GM19193 (cell line): ENCODE measurements around the gene ZNF512.

Experiments
- POLR2A ChIP-seq: IDR thresholded peaks from 4 replicates; pipeline ENCODE4 v1.6.1; 2011; ENCODE audit not compliant: insufficient read depth, insufficient read length; ENCODE audit errors: extremely low read depth

Gene ZNF512

DNA sequence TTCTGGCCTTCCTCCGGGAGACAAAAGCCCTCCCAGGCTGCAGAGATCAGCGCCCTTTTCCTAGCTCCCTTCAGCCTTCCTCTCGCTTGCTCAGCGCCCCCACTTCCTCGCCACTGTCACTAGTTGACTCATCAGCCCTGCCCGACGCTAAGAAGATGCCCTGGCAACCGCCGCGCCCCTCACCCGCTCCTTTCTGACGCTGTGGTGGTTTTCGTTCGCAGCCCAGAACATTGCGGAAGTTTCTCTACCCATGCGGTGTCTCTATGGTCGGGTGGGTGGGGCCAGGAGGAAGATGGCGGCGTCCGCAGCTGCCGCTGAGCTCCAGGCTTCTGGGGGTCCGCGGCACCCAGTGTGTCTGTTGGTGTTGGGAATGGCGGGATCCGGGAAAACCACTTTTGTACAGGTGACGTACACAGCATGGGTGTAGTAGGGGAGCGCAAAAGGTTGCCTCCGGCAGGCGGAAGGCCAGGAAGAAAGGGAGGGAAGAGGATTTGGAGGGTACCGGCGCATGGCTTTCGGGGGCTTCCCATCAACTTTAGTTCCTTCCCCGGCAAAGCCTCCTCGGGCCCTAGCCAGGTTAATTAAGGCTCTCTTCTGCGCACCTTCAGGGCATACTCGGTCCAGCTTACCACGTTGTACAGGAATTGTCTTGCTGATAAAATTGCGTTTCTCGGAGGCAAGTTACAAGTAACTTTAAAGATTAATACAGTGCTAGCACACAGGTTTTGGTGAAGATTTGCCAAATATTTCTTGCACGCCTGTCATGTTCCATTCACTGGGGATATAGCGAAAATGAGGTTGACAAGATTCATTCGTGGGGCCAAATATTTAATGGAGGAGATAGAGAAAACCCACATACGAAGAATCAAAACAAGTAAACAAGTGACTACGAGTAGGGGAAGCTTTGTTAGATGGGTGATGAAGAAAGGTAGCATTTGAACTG lies 46.2 kb downstream of the ZNF512 start, which contains the start of the genes CCDC121 and GPN1:
Gene CCDC121 (minus strand): TSS at position 246 of the 943 bp plus-strand sequence. CDS start 1,213 bp downstream, outside the sequence.
Gene GPN1 (plus strand): TSS at position 284 of the 943 bp plus-strand sequence. CDS start 9 bp downstream, at position 293.
- TF ChIP-seq POLR2A: peak; percentile 98

DNA sequence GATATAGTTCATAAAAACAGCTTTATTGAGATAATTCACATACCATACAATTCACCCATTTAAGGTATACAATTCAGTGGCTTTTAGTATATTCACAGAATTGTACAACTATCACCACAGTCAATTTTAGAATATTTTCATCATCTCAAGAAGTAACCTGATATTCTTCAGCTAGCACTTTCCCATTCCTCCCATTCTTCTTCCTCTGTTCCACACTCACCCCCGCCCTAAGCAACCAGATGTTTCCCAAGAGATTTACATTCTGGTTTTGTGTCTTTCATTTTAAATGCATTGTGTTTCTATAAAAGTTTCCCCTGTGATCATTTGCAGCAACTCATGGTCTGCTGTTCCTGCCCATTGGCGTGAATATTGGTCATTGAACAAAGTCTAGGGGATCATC lies 51.4 kb downstream of the ZNF512 start:
- TF ChIP-seq POLR2A: no peak

DNA sequence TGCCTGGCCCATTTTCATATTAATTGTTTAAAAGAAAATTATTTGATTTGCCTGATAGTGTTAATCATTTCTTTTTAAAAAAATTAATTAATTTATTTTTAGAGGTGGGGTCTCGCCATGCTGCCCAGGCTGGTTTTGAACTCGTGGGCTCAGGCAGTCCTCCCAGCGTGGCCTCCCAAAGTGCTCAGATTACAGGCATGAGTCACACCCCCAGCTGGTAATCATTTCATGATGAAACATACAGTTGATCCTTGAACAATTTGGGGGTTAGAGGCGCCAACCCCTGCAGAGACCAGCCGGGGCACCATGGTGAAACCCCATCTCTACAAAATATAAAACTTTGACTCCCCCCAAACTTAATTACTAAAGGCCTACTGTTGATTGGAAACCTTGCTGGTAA lies 53.9 kb downstream of the ZNF512 start:
- no peak for TF ChIP-seq POLR2A

DNA sequence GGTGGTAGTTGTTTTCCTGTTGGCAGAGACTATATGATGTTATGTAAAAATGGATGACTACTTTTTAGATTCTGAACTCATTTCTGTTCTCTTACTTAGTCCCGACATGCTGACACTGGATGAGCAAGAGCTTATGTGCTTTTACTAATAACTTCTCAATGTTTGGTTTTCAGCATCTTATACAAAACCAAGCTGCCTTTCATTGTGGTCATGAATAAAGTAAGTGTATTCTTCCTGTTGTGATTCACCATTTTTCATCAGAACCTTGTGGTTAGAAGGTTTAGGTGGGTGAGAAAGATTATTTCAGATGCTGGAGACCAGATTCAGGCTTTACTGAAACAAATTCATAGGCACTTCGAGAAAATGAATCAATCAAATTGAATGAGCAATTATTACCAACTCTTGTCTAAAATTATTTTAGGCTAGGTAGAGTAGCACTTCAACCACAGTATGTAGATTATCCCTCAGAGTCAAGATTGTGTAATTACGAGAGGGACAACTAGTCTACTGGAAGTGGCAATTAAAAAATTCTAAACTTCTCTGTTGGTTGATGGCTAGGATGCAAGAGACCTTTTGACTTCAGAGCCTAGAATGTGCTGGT lies 55.3 kb downstream of the ZNF512 start:
- TF ChIP-seq POLR2A: no peak

DNA sequence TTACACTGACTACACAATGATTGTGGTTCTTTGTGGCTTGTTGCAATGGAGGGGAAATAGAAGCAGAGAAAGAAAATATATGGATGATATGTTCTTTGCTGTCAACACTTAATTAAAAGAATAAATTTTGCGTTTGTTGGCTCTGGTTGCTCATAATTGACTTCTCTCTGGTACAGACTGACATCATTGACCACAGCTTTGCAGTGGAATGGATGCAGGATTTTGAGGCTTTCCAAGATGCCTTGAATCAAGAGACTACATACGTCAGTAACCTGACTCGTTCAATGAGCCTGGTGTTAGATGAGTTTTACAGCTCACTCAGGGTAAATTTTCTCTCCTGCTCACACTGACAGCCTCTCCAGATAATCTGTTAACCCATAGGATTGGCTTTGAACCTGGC lies 55.9 kb downstream of the ZNF512 start:
- no peak for TF ChIP-seq POLR2A

DNA sequence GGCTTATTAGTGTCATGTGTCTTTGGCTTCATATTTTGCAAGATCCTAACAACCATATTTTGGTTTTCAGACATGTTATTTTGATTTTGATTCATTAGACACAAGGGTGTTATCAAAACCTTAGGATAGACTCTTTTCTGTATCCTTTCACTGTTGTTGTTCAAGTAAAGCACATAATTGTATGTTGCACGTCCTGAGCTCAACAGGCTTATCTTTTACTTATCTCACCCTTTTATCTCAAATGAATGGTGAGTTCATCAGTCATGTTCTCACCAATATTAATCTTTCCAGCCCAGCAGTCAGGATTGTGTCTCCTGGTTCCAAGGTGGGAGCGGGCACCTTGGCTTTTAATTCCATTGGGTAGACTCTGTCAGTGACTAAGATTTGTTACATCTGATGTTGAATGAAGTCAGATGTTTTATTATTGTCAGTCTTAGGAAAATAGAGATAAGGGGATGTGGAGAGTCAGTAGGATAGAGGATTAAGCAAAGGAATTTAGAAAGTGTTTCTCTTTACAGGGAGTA lies 57.9 kb downstream of the ZNF512 start:
- no peak for TF ChIP-seq POLR2A

DNA sequence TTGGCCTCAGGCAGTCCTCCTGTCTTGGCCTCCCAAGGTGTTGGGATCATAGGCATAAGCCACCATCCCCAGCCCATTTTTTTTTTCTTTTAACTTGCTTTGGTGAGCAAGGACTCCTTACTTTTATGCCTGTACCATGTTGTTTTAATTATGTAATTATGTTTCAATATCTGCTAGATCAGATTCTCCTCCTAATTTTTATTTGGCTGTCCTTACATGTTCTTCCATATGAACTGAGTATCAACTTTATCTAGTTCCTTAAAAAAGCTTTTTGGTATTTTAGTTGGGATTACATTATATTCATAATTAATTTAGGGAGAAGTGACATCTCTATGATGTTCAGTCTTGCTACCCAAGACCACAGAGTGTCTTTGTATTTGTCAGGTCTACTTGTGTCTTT lies 62.4 kb downstream of the ZNF512 start:
- TF ChIP-seq POLR2A: no peak

DNA sequence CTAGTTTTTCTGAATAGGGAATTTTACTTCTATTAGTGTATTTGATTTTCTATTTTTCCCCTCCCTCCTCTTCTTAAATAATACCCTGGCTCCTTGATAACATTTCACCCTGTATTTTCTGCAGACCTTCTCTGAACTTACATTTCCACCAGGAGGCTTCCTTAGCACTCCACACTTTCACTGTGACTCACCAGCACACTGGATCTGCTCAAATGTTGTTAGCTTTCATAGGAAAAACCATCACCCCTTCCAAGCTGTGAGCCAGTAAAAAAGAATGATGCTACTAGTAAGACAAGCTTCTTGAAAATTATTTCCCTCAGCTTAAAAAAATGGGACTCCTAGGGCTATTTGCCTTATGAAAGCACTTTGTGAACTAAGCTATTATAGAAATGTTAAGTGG lies 64.4 kb downstream of the ZNF512 start:
- TF ChIP-seq POLR2A: no peak

DNA sequence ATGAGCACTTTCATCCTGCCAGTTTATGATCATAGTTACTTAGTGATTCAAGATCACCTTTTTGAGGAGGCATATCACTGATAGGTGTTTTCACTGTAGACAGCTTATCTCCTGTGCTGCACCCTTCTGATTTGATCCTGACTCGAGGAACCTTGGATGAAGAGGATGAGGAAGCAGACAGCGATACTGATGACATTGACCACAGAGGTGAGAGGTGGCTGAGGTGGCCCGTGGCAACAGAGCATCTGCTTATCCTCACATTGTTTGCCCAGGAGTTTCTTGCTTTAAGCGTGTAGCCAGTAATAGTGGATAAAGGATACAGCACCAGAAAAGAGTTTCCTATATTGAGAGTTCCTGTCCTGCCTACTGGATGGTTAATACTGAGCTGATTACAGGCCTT lies 64.9 kb downstream of the ZNF512 start:
- no peak for TF ChIP-seq POLR2A

DNA sequence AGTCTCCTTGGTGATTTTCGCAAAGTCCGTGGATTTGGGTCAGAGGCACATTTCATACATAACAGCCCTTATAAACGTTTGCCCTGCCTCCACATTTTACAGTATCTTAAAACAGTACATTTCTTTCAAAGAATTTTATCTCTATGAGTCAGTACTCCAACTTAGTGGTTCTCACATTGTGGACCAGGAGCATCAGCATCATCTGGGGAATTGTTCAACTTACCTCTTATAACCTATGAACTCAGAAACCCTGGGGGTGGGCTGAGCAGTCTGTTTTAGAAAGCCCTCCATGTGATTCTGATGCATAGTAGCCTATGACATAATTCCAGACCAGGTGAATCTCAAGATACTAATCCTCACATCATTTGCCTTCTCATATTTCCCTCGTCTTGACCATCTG lies 68.2 kb downstream of the ZNF512 start:
- TF ChIP-seq POLR2A: no peak

DNA sequence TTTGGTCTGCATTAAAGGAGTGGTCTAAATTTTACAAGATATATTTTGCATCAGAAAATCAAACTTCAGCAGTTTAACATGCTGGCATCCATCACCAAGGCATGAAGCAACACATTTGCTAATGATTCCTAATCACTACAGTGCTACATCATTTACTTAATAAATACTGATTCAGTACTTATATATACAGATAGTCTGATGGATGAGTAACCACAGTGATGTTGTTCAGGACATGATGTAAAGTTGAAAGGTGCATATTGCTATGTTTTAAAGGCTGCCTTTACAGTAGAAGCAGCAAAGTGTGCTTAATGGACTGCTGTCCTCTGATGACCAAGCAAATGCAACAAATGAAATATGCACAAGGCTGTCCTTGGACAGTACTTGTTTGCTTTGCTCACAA lies 69.5 kb downstream of the ZNF512 start:
- no peak for TF ChIP-seq POLR2A

DNA sequence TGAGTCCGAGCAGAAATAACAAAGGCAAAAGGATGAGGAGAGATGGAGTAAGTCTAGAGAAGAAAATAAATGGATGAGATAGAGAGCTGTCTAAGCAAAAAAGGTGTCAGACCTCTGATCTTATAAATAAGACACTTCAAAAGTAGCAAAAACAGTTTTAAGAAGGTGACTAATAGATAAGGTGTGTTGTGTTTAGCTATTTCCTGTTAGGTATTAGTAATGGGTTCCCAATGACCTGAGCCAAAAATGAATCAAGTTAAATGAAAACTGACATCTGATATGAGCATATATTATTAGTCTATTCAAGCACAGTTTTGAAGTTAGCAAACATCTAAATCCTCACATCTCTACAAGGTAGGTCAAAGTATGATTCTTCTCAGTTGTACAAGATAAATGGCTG lies 69.9 kb downstream of the ZNF512 start:
- no peak for TF ChIP-seq POLR2A

DNA sequence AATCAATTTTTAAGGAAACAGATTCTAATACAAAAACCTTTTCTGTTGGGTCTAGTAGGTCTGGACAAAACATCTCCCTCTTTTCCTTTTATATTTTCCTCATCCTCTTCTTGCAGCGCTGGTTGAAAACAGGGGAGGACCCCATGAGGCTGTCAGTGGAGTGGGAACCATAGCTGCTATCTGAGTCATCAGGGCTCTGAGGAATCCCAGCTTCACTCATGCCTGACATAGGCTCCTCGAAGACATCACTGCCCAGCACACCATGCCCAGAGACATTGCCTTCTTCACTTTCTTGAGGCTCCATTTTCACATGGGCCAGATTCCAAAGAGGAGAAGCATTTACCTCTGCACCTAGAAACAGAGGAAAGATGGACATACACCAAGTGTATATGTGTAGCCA lies 70.6 kb downstream of the ZNF512 start:
- no peak for TF ChIP-seq POLR2A

DNA sequence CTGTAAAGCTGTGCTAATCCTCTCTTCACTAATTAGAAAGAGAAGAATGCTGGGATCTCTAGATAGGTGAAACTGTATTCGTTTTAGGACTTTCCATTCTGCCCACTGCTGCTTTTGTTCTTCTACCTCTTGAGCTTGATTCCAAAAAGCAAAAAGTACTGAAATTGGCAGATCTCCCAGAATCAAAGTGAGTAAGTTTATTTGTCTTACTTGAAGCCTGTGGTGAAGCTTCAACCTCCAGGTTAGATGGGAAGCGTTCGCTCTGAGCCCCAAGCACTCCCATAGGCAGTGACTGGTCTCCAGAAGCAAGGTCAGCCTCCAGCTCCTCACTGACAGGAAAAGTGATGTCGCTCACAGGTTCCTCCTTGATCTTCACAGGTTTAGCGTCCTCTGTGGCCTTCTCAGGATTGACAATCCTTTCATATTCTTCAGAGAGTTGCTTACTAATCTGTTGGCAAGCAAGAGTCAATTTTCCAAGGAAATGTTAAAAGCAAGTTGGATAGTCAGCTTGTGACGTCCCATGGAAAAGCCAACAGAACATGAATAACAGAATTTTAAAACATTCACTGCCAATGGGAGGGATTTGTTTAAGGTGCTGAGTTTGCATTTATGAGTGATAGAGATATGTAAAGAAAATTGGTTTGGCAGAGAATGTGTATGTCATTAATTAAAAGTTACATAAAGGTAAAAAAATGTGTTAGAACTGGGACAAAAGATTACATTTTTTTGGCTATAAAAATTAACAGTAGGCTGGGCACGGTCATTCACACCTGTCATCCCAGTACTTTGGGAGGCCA lies 72.5 kb downstream of the ZNF512 start:
- TF ChIP-seq POLR2A: no peak

DNA sequence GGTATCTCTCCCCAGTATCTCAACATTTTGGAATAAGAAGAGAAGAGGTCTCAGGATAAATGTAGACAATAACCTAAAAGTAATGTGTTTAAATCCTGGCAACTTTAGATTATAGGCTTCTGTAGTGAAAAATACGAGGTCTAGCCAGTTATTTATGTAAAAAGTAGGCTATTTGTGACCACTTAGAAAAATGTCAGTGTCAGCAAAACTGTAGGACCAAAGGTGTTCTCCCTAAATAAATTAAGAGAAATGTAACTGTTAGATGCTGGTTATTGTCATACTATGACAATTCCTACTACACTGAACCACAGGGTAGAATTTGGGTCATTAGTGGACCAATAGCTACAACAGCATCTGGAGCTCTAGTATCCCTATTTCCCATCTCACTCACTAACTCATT lies 78.5 kb downstream of the ZNF512 start:
- TF ChIP-seq POLR2A: no peak
